Measurements from ENCODE around the gene ZNF503. TPM values are rescaled to one million over a fixed set of nuclear protein-coding genes. Genes with fewer than 3 reads are reported as not detected.

The ZNF503 gene
- total RNA-seq, 1 experiment from 2014 or later = 1.5 TPM

- ChIA-PET POLR2A (ENCODE audit: unreplicated experiment) (no interaction called here), CTCF (interaction anchor here (0.6 kb wide), 1 partner anchor 38 kb away, joined by 9 read pairs; no protein-coding TSS in a partner anchor)
- no TSS peak for BruUV-seq (replicated peaks)
These were observed 1.3 kb downstream of the ZNF503 start for GRCh38 chr10:75400163-75400770.

GRCh38 chr10:75399461-75400162 lies 2.0 kb downstream of the ZNF503 start:
- peaks cover 24% of the 10 kb centered on the region for H3F3A ChIP-seq (ENCODE audit: insufficient read depth, low read depth)
- H3K9me2 ChIP-seq (ENCODE audit: insufficient read depth) = no peaks in the 10 kb centered on the region
- peak; percentile 61 to 76 for DNase-seq
- peak overlapping the region; percentile 90 for H3K27ac ChIP-seq
- H3K27me3 ChIP-seq (ENCODE audit: insufficient read depth, low read depth) = no peaks in the 10 kb centered on the region
- intact Hi-C loops (cut with micrococcal nuclease; ENCODE audit: unreplicated experiment) = loop anchor here (2.0 to 10.0 kb wide), 5 partner anchors 525 to 1715 kb away; no protein-coding TSS in a partner anchor
- H3K79me2 ChIP-seq (ENCODE audit: low read depth) = peaks cover 84% of the 10 kb centered on the region
- H3K4me3 ChIP-seq = peak overlapping the region; percentile 84
- H3K36me3 ChIP-seq (ENCODE audit: low read depth) = no peaks in the 10 kb centered on the region
- peak; percentile 40 for TF ChIP-seq CTCF (conservative IDR thresholded peaks at IDR 0.05)
- TF ChIP-seq EZH2 (IDR thresholded peaks at IDR 0.05; ENCODE audit: low read depth) = no peak
- H2AFZ ChIP-seq = no peak overlapping the region
- BruUV-seq (replicated peaks) = no TSS peak
- CTCF ChIA-PET = interaction anchor here (0.6 to 0.7 kb wide), 2 partner anchors 26 to 37 kb away, joined by 3 to 9 read pairs; no protein-coding TSS in a partner anchor
- H4K20me1 ChIP-seq (ENCODE audit: insufficient read depth) = peaks cover 5% of the 10 kb centered on the region
- peaks cover 5% of the 10 kb centered on the region for H3K4me1 ChIP-seq (replicated peaks; ENCODE audit: insufficient read depth)
- POLR2A ChIA-PET (ENCODE audit: unreplicated experiment) = no interaction called here
- no peaks in the 10 kb centered on the region for H3K9me3 ChIP-seq (ENCODE audit: insufficient read depth, low read depth)
- peak overlapping the region; percentile 88 for H3K4me2 ChIP-seq

More at GRCh38 chr10:75400163-75400770, 1.3 kb downstream of the ZNF503 start:
- Histone ChIP-seq H3K27ac (peak overlapping the region; percentile 90), H4K20me1 (ENCODE audit: insufficient read depth) (peaks cover 5% of the 10 kb centered on the region), H3K4me1 (replicated peaks; ENCODE audit: insufficient read depth) (peaks cover under 1% of the 10 kb centered on the region; the same call in 1 of the 2 replicates), H3K9me2 (ENCODE audit: insufficient read depth) (no peaks in the 10 kb centered on the region), H3K9me3 (ENCODE audit: insufficient read depth, low read depth) (no peaks in the 10 kb centered on the region), H3K4me3 (peak overlapping the region; percentile 84), H2AFZ (0 out of 2 replicates have a peak overlapping the region, but pooled peaks have one; percentile 58), H3K36me3 (ENCODE audit: low read depth) (no peaks in the 10 kb centered on the region), H3K27me3 (ENCODE audit: insufficient read depth, low read depth) (no peaks in the 10 kb centered on the region), H3K79me2 (ENCODE audit: low read depth) (peaks cover 85% of the 10 kb centered on the region), H3K4me2 (peak overlapping the region; percentile 88), H3F3A (ENCODE audit: insufficient read depth, low read depth) (peaks cover 24% of the 10 kb centered on the region)
- TF ChIP-seq EZH2 (IDR thresholded peaks at IDR 0.05; ENCODE audit: low read depth) = no peak
- TF ChIP-seq CTCF (conservative IDR thresholded peaks at IDR 0.05) = peak; percentile 20
- peak in 1 of 2 experiments; percentile 36 for DNase-seq
- intact Hi-C loops (cut with micrococcal nuclease; ENCODE audit: unreplicated experiment) = loop anchor here (5.0 to 10.0 kb wide), 3 partner anchors 525 to 1715 kb away; no protein-coding TSS in a partner anchor

- ChIA-PET POLR2A (ENCODE audit: unreplicated experiment) (no interaction called here), CTCF (interaction anchor here (0.7 kb wide), 1 partner anchor 149 kb away, joined by 3 read pairs; no protein-coding TSS in a partner anchor)
- Histone ChIP-seq H3K9me3 (ENCODE audit: insufficient read depth, low read depth) (no peaks in the 10 kb centered on the region), H3K4me3 (peak overlapping the region; percentile 84), H3F3A (ENCODE audit: insufficient read depth, low read depth) (peaks cover 23% of the 10 kb centered on the region), H3K27me3 (ENCODE audit: insufficient read depth, low read depth) (no peaks in the 10 kb centered on the region), H2AFZ (no peak overlapping the region), H3K27ac (peak overlapping the region; percentile 90), H3K79me2 (ENCODE audit: low read depth) (peaks cover 84% of the 10 kb centered on the region), H3K36me3 (ENCODE audit: low read depth) (no peaks in the 10 kb centered on the region), H3K4me2 (peak overlapping the region; percentile 88), H3K9me2 (ENCODE audit: insufficient read depth) (no peaks in the 10 kb centered on the region), H4K20me1 (ENCODE audit: insufficient read depth) (peaks cover 5% of the 10 kb centered on the region), H3K4me1 (replicated peaks; ENCODE audit: insufficient read depth) (peaks cover 12% of the 10 kb centered on the region)
- TF ChIP-seq CTCF (conservative IDR thresholded peaks at IDR 0.05) (no peak), EZH2 (IDR thresholded peaks at IDR 0.05; ENCODE audit: low read depth) (no peak)
- peak in 1 of 2 experiments; percentile 38 for DNase-seq
- no TSS peak for BruUV-seq (replicated peaks)
- intact Hi-C loops (cut with micrococcal nuclease; ENCODE audit: unreplicated experiment) = loop anchor here (2.0 kb wide), 2 partner anchors 904 to 1148 kb away; no protein-coding TSS in a partner anchor
These were observed 2.7 kb downstream of the ZNF503 start for GRCh38 chr10:75398692-75399460.
